RWPE2 (cell line): Measurements from ENCODE around the gene IFIT5.

Experiments used
- ATAC-seq: fragments of 200-7000 bp; cut with Tn5 transposase; 3 replicates; pipeline ENCODE4 v1.9.1; 2021; ENCODE audit warnings: low read depth
- DNase-seq: peaks from one replicate; pipeline ENCODE4 v3.0.0-alpha.2; 2020; ENCODE audit warnings: low spot score
- H3K27ac ChIP-seq: fragments of 450-650 bp; 2 replicates; pipeline ENCODE4 v1.5.1; 2017; ENCODE audit warnings: mild to moderate bottlenecking; ENCODE audit not compliant: poor library complexity, severe bottlenecking
- H3K27me3 ChIP-seq: fragments of 250-450 bp; sonication (Bioruptor Pico); 2 replicates; pipeline ENCODE4 v1.5.1; 2021; ENCODE audit warnings: mild to moderate bottlenecking, moderate library complexity; ENCODE audit not compliant: insufficient read depth, poor library complexity, severe bottlenecking
- H3K36me3 ChIP-seq: fragments of 250-450 bp; sonication (Bioruptor Pico); 2 replicates; pipeline ENCODE4 v1.5.1; 2020; ENCODE audit warnings: low read depth, mild to moderate bottlenecking, moderate library complexity
- H3K4me1 ChIP-seq: fragments of 250-450 bp; sonication (Bioruptor Pico); 2 replicates; pipeline ENCODE4 v1.5.1; 2021; ENCODE audit warnings: mild to moderate bottlenecking, moderate library complexity; ENCODE audit not compliant: insufficient read depth, poor library complexity, severe bottlenecking
- H3K4me3 ChIP-seq: fragments of 250-450 bp; sonication (Bioruptor Pico); 2 replicates; pipeline ENCODE4 v1.5.1; 2021; ENCODE audit warnings: mild to moderate bottlenecking, moderate library complexity; ENCODE audit not compliant: severe bottlenecking
- H3K9me3 ChIP-seq: fragments of 250-450 bp; sonication (Bioruptor Pico); 2 replicates; pipeline ENCODE4 v1.5.1; 2021; ENCODE audit warnings: mild to moderate bottlenecking, moderate library complexity; ENCODE audit not compliant: severe bottlenecking
- CTCF ChIP-seq: fragments of 450-650 bp; IDR thresholded peaks from one replicate; pipeline ENCODE4 v1.5.1; 2017; ENCODE audit warnings: mild to moderate bottlenecking, moderate library complexity; ENCODE audit not compliant: poor library complexity, severe bottlenecking

Gene IFIT5

GRCh38 chr10:89463846-89464537, 49.6 kb downstream of the IFIT5 start:
- no peak for DNase-seq
- no peak for ATAC-seq
- Histone ChIP-seq H3K36me3 (no peaks in the 10 kb centered on the region), H3K9me3 (no peaks in the 10 kb centered on the region), H3K27ac (no peak overlapping the region), H3K4me3 (no peak overlapping the region), H3K27me3 (no peaks in the 10 kb centered on the region), H3K4me1 (peaks cover 20% of the 10 kb centered on the region)
- TF ChIP-seq CTCF, result no peak

DNA sequence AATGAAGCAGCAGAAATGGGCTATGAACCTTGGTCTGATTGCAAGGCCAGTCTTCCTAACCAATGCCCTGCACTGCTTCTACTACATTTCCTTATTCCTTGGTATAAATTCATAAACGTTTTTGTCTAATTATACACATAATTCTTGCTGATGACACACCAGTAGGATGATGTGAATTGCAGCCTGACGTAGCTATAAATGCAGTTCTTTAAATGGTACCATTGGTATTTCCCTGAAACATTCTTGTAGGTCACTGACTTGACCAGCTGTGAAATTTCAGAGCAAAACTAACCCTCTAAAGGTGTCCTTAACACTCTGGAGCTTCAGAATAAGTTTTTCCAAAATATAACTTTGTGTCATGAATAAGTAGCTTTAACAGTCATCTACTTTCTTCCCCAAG, 50.8 kb downstream of the IFIT5 start:
- Histone ChIP-seq H3K27me3 (no peaks in the 10 kb centered on the region), H3K9me3 (no peaks in the 10 kb centered on the region), H3K27ac (peak overlapping the region; percentile 65), H3K36me3 (no peaks in the 10 kb centered on the region), H3K4me3 (no peak overlapping the region), H3K4me1 (peaks cover 29% of the 10 kb centered on the region)
- no peak for ATAC-seq
- TF ChIP-seq CTCF, result no peak
- DNase-seq, result no peak

DNA sequence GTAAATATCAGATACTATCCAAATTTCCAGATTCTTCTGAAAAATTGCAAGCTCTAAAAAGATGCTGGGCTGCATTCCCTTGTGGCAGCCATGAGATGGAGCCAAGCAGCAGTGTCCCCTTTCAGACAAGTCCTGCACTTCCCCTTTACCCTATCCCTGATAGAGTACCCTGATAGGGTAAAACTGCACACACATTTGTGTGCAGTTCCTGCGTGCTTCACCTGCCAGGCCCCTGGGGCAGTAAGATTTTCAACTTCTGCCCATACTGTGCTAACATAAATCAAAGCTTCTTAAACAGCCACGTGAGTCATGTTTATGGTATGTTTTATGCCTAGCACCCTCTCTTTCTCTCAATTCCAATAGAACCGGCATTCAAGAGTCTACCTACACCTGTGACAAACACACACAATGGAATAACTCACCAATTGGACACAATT, 52.2 kb downstream of the IFIT5 start:
- no peaks in the 10 kb centered on the region for H3K9me3 ChIP-seq
- DNase-seq, result peak; percentile 79
- peak overlapping the region; percentile 65 for H3K27ac ChIP-seq
- TF ChIP-seq CTCF, result peak; percentile 87
- H3K4me3 ChIP-seq, result no peak overlapping the region
- peak; percentile 99 for ATAC-seq
- no peaks in the 10 kb centered on the region for H3K36me3 ChIP-seq
- no peaks in the 10 kb centered on the region for H3K27me3 ChIP-seq
- peaks cover 39% of the 10 kb centered on the region for H3K4me1 ChIP-seq

DNA sequence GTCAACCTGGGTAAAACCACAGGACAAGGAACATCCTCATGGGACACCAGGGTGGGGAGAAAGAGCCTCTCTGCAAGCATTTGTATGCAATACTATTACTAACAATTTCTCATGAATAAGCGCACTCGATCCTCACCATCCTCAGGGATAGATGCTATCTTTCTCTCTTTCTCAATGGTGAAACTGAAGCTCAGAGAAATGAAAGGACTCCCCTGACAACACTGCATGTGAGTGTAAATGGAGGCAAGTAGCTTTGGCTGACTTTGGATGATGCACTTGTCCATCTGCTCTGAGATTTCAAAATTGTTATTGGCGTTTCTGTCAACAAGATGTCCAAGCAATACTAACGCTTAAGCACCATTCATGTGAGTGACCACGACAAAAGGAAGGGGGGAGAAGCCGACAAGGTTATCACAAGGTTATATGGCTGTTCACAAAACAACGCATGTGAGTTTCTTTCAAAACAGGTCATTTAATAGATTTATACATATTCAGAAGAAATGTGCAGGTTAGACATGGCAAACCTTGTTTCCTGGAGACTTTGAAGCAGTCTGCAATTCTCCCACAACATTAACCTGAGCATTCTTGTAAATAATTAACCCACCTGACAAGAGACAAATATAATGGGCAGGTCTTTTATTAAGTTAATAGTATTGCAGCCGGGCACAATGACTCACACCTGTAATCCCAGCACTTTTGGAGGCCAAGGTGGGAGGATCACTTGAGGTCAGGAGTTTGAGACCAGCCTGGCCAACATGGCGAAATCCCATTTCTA, 54.0 kb downstream of the IFIT5 start:
- peak overlapping the region; percentile 55 for H3K27ac ChIP-seq
- TF ChIP-seq CTCF, result no peak
- H3K4me3 ChIP-seq, result no peak overlapping the region
- peaks cover 42% of the 10 kb centered on the region for H3K4me1 ChIP-seq
- H3K27me3 ChIP-seq, result no peaks in the 10 kb centered on the region
- ATAC-seq (no peak), DNase-seq (no peak)
- H3K9me3 ChIP-seq, result no peaks in the 10 kb centered on the region
- no peaks in the 10 kb centered on the region for H3K36me3 ChIP-seq
